ENCODE data around the gene RNFT2.
"Not testable (repeated sequence)": the region's sequence is repeated elsewhere in the genome, so short reads cannot be mapped to it uniquely, and the experiment has no call there.

RNFT2 gene

GRCh38 chr12:116774020-116774419 is 35.9 kb downstream of the RNFT2 start:
- H3K36me3 ChIP-seq = peaks cover 15% of the 10 kb centered on the region
- H3K4me3 ChIP-seq (ENCODE audit: low read depth, low read length) = no peak overlapping the region
- DNase-seq = no peak
- no peaks in the 10 kb centered on the region for H3K9me3 ChIP-seq (ENCODE audit: severe bottlenecking)
- H3K27ac ChIP-seq = no peak overlapping the region
- TF ChIP-seq, protein P1, sequence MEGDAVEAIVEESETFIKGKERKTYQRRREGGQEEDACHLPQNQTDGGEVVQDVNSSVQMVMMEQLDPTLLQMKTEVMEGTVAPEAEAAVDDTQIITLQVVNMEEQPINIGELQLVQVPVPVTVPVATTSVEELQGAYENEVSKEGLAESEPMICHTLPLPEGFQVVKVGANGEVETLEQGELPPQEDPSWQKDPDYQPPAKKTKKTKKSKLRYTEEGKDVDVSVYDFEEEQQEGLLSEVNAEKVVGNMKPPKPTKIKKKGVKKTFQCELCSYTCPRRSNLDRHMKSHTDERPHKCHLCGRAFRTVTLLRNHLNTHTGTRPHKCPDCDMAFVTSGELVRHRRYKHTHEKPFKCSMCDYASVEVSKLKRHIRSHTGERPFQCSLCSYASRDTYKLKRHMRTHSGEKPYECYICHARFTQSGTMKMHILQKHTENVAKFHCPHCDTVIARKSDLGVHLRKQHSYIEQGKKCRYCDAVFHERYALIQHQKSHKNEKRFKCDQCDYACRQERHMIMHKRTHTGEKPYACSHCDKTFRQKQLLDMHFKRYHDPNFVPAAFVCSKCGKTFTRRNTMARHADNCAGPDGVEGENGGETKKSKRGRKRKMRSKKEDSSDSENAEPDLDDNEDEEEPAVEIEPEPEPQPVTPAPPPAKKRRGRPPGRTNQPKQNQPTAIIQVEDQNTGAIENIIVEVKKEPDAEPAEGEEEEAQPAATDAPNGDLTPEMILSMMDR (IDR thresholded peaks at IDR 0.05; ENCODE audit: low read depth, low read length) = no peak
- no peaks in the 10 kb centered on the region for H3K27me3 ChIP-seq (ENCODE audit: insufficient read depth, low read depth, severe bottlenecking)

DNA sequence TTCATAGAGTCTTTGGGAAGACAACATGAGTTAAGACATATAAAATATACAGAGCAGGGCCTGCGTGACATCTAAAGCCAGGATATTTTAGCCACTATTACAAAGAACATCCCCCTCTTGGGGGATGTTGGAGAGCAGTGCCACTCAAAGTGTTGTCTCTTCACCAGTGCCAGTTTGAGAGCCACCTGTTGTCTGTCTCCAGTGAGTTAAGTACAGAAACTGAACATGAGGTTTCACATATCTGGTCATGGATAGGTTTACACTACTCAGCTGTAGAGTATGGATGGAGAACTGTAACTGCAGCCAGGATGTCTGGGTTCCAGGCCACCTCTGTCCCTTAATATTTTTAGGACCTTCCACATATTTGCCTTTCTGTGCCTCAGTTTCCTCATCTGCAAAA is 39.1 kb downstream of the RNFT2 start:
- Histone ChIP-seq H3K9me3 (ENCODE audit: severe bottlenecking) (no peaks in the 10 kb centered on the region), H3K36me3 (peaks cover 35% of the 10 kb centered on the region), H3K27ac (no peak overlapping the region), H3K4me3 (ENCODE audit: low read depth, low read length) (no peak overlapping the region), H3K27me3 (ENCODE audit: insufficient read depth, low read depth, severe bottlenecking) (no peaks in the 10 kb centered on the region)
- DNase-seq = no peak
- TF ChIP-seq, protein P1 (IDR thresholded peaks at IDR 0.05; ENCODE audit: low read depth, low read length) = no peak

DNA sequence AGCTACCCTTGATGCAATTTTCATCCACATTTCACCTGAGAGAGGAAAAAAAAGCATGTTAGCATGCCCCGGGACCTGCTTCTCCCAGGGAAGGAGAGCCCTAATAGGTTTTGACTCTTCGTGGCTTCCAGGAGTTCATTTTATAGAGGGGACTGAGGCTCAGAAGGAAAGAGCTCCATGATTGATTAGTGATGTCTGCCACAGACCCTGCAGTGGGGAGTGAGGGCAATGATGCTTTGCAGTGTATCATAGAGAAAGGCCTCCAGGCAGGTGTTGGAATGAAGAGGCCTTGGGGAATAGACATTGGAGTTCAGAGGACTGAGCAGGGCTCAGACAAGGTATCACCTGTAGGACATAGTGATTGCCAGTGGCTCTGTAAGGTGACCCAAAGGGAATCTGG is 41.5 kb downstream of the RNFT2 start:
- Histone ChIP-seq H3K27ac (no peak overlapping the region), H3K4me3 (ENCODE audit: low read depth, low read length) (no peak overlapping the region), H3K9me3 (ENCODE audit: severe bottlenecking) (no peaks in the 10 kb centered on the region), H3K36me3 (peaks cover 47% of the 10 kb centered on the region), H3K27me3 (ENCODE audit: insufficient read depth, low read depth, severe bottlenecking) (no peaks in the 10 kb centered on the region)
- DNase-seq = no peak
- TF ChIP-seq, protein P1 (IDR thresholded peaks at IDR 0.05; ENCODE audit: low read depth, low read length) = no peak

DNA sequence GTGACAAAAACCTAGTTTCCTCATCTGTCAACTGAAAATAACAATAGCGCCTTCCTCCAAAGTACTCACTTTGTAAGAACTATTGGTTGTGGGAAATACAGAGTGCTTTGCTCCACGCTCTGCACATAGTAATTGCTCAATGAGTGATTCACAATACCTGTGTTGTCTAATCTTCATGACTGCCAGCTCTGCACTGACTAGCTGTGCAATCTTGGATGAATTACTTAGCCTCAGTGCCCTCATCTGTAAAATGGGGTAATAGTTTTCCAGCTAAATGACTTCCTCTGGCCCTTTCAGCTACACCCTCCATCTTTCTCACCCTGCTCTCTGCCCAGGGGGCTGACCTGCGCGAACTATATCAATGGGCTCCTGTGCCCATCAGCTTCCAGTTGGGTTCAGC is 42.8 kb downstream of the RNFT2 start:
- H3K4me3 ChIP-seq (ENCODE audit: low read depth, low read length) = no peak overlapping the region
- H3K27ac ChIP-seq = no peak overlapping the region
- TF ChIP-seq, protein P1 (IDR thresholded peaks at IDR 0.05; ENCODE audit: low read depth, low read length) = no peak
- peaks cover 54% of the 10 kb centered on the region for H3K36me3 ChIP-seq
- H3K27me3 ChIP-seq (ENCODE audit: insufficient read depth, low read depth, severe bottlenecking) = no peaks in the 10 kb centered on the region
- no peaks in the 10 kb centered on the region for H3K9me3 ChIP-seq (ENCODE audit: severe bottlenecking)
- no peak for DNase-seq

DNA sequence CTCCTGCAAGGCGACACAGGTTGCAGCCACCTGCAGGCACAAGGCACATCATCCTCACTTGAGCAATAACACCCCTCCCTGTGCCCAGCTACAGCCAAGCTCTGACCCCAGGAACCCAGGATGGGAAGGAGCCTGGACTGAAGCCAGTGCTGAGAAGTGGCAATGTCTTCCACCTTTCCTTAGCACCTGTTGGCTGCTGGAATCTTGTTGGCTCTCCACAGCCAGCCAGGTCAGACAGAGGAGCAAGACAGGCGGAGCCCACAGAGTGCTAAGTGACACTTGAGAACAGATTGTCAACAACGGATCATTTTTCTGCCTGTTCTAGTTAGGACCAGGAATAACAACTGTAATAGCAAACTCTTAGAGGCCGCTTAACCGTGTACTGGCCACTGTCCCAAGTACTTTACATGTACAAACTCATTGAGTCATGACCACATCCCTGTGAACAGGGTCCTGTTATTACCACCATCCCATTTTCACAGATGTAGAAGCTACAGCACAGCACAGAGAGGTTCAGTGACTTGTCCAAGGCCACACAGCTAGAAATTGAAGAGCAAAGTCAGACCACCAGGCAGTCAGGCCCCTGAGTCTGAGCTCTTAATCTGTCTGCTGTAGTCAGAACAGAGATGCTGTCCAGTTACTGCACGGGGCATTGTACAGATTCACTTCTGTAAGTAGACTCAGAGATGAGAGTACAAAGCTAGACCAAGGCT is 45.6 kb downstream of the RNFT2 start:
- Histone ChIP-seq H3K27ac (no peak overlapping the region), H3K9me3 (ENCODE audit: severe bottlenecking) (no peaks in the 10 kb centered on the region), H3K36me3 (peaks cover 72% of the 10 kb centered on the region), H3K4me3 (ENCODE audit: low read depth, low read length) (no peak overlapping the region), H3K27me3 (ENCODE audit: insufficient read depth, low read depth, severe bottlenecking) (no peaks in the 10 kb centered on the region)
- TF ChIP-seq, protein P1 (IDR thresholded peaks at IDR 0.05; ENCODE audit: low read depth, low read length) = no peak
- DNase-seq = no peak

- DNase-seq = no peak
- Histone ChIP-seq H3K9me3 (ENCODE audit: severe bottlenecking) (no peaks in the 10 kb centered on the region), H3K4me3 (ENCODE audit: low read depth, low read length) (no peak overlapping the region), H3K27ac (no peak overlapping the region), H3K36me3 (peaks cover 66% of the 10 kb centered on the region), H3K27me3 (ENCODE audit: insufficient read depth, low read depth, severe bottlenecking) (no peaks in the 10 kb centered on the region)
- TF ChIP-seq, protein P1 (IDR thresholded peaks at IDR 0.05; ENCODE audit: low read depth, low read length) = no peak
Measured at GRCh38 chr12:116784238-116784612, 46.1 kb downstream of the RNFT2 start.

- DNase-seq; H3K27me3 ChIP-seq (ENCODE audit: insufficient read depth, low read depth, severe bottlenecking); H3K27ac ChIP-seq; H3K4me3 ChIP-seq (ENCODE audit: low read depth, low read length); H3K9me3 ChIP-seq (ENCODE audit: severe bottlenecking): not testable (repeated sequence)
- H3K36me3 ChIP-seq = peaks cover 26% of the 10 kb centered on the region
Measured at GRCh38 chr12:116789562-116789961, 51.4 kb downstream of the RNFT2 start.
